PC-3 (cell line): ENCODE data around the gene CNIH1.

Source experiments
- EZH2 ChIP-seq: fragments of 300-600 bp; sonication (generic); IDR thresholded peaks from one replicate; pipeline ENCODE4 v1.6.1; 2017; ENCODE audit warnings: antibody characterized with exemption, mild to moderate bottlenecking, low read length; ENCODE audit not compliant: unreplicated experiment
- EZH2phosphoT487 ChIP-seq: fragments of 300-600 bp; sonication (generic); IDR thresholded peaks from 2 replicates; pipeline ENCODE4 v1.6.1; 2018; ENCODE audit warnings: mild to moderate bottlenecking, antibody characterized with exemption, low read length, borderline replicate concordance
- TF ChIP-seq, protein P1 (sequence below): fragments of 300-600 bp; sonication (generic); conservative IDR thresholded peaks from 2 replicates; pipeline ENCODE4 v1.5.1; 2017; ENCODE audit warnings: antibody characterized with exemption, low read depth, mild to moderate bottlenecking, low read length

DNA sequence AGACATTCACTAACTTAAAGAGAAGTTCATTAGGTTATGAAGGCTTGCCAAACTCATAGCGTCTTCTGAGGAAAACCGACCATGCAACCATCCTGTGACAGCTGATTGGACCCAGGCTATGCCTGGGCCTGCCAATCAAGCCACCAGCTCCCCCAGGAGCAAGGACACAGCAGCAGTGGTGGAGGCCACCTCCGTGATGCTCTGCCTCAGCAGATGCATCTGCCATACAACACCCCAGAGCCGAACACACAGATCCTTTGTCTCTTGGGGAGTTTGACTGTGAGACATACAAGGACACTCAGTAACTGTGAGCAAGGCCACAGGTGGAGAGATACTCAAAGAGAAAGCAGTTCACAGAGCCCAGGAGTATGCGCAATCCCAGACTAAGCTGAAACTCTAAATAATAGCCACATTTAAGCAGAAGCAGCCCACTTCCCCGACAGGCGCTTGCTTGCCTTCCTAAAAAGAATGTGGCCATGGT, 10.0 kb upstream of the CNIH1 start:
- TF ChIP-seq, protein P1, sequence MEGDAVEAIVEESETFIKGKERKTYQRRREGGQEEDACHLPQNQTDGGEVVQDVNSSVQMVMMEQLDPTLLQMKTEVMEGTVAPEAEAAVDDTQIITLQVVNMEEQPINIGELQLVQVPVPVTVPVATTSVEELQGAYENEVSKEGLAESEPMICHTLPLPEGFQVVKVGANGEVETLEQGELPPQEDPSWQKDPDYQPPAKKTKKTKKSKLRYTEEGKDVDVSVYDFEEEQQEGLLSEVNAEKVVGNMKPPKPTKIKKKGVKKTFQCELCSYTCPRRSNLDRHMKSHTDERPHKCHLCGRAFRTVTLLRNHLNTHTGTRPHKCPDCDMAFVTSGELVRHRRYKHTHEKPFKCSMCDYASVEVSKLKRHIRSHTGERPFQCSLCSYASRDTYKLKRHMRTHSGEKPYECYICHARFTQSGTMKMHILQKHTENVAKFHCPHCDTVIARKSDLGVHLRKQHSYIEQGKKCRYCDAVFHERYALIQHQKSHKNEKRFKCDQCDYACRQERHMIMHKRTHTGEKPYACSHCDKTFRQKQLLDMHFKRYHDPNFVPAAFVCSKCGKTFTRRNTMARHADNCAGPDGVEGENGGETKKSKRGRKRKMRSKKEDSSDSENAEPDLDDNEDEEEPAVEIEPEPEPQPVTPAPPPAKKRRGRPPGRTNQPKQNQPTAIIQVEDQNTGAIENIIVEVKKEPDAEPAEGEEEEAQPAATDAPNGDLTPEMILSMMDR = no peak
- TF ChIP-seq EZH2 (no peak), EZH2phosphoT487 (no peak)
